ENCODE data around the gene CDH11.

Gene CDH11

DNA sequence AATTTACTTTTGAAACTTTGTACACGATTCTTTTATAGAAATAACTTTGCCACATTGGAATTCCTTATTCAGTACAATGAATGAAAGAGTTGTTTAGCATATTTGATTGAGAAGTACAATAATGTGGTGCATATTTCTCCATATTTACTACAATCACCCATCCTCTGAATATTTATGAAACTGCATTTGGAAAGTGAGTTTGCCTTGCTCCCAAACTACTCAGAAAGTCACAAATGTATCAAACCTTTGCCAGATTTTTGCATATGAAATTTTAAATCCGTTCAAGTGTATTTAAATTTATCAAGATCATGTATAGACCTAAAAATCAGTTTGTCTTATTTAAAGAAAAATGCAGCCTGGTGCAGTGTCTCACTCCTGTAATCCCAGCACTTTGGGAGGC lies 148.7 kb downstream of the CDH11 start:
- DNase-seq, result no peak

DNA sequence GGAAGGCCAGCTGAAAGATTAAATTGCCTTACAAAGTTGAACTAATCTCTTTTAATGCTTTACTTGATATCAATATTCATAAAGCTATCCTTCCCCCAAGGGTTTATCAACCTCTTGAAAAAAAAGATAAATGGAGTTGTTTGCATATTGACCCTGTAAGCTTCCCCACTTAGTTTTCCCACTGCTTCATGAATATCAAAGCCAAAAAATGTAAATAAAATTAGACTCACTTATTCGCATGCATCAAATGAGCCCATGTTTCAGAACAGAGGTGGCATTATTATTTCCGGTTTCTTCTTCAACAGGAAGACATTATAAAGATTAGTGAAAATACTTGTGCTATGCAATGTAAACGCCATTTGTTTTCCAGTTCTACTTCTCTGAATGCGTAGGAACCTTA lies 150.7 kb downstream of the CDH11 start:
- no peak for DNase-seq

DNA sequence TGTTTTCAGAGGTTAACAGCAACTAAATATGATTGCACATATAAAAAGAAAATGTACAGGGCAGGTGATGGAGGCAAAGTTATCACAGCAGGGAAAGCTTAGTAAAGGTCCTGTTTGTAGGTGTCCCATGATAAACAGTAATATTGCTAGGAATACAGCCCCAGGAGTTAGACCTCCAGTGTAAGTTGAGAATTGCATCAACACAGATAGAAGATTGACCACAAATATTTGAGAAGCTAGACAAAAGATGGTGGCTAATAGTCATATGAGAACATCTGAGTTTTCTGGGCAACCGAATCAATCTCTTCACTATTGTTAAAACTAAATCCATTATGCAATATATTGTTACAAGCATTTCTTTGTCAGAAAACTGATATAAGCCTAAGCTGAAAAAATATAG lies 152.6 kb downstream of the CDH11 start:
- no peak for DNase-seq

DNA sequence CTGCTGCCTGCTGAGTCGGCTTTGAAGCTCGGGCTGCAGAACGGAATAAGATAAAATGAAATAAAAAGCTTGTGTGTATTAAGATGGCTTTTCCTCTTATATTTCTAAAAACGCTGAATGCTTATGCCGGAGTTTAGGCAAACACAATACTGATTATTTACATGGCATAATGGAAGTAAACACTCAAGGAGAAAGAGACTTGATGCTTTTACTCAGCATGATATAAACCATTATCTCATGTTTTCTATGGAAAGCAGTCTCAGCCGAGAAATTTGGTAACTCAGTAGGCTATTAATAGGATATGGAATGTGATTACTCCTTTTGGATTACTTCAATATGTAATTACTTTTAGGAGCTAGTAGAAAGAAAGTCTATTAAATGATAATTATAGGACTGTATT lies 153.3 kb downstream of the CDH11 start:
- no peak for DNase-seq

DNA sequence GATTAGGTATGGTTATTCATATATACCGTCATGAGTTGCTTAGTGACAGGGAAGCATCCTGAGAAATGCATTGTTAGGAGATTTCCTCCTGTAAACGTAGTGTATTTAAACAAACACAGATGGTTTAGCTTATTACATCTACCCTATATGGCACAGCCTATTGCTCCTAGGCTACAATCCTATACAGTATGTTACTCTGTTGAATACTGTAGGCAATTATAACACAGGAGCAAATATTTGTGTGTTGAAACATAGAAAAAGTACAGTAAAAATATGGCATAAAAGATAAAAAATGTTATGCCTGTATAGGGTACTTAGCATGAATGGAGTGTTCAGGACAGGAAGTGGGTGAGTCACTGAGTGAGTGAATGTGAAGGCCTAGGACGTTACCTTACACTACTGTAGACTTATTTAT lies 157.7 kb downstream of the CDH11 start:
- DNase-seq, result no peak

DNA sequence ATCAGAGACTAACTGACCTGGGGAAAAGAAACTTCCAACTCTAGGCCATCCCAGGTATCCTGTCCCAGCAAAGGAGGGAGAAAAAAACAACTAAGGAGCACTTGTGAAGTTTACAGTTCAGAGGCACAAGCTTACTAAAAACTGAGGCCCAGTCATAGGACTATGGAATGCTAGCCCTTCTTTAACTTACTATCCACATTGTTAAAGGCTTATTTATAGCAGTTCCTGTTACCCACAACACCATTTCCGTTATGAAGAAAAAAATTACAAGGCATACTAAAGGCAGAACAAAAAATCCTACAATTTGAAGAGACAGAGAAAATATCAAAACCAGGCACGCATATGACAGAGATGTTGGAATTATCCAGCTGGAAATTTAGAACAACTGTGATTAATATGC lies 159.1 kb downstream of the CDH11 start:
- no peak for DNase-seq

DNA sequence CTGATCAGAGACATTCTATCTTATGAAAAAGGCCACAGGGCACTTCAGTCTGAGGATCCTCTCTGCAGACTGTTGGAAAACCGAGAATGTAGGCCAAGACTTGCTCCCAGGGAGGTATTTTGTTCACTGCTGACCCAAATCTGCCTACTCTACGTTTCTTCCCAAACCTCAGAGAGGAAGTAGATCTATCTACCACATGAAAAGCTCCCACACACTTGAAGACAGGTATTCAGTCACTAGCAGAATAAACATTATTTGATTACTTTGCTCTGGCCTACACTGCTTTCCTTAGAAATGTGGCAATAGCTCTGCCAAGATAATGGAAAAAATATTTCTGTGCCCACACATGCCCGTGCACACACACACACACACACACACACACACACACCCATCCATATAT lies 164.6 kb downstream of the CDH11 start:
- DNase-seq, result no peak

DNA sequence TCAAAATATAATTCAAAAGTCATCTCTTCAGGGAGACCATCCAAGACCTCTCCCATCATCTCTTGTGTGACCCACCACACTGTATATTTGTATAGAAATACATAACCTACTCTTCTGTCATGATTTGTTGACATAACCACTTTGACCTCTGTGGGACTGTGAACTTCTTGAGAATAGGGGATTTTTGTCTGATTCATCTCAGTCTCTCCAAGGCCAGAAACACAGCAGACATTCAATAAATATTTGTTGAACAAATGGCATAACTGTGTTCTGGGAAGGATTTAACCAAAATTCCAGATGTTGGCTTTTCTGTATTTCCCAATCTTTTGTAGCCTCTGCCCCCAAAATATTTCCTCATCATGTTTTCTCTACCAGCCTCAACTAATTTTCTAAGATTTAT lies 169.7 kb downstream of the CDH11 start:
- no peak for DNase-seq

DNA sequence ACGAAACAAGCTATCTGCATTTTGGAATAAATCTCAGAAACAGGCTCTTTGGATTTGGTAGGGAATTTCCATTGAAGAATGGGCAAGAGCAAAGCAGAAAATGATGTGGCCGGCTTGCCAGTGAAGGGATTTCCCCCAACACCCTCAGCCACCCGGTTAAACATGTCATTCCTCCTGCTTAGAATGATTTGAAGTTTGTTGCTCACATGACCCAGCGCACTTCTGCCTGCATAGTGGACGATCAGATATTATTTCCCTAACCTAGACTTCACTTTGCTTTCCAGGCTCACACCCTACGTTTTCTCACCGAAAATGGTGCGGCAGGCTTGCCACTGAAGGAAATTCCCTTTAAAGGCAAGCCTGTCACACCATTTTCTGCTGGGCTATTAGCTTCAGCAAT lies 170.7 kb downstream of the CDH11 start:
- DNase-seq, result no peak

DNA sequence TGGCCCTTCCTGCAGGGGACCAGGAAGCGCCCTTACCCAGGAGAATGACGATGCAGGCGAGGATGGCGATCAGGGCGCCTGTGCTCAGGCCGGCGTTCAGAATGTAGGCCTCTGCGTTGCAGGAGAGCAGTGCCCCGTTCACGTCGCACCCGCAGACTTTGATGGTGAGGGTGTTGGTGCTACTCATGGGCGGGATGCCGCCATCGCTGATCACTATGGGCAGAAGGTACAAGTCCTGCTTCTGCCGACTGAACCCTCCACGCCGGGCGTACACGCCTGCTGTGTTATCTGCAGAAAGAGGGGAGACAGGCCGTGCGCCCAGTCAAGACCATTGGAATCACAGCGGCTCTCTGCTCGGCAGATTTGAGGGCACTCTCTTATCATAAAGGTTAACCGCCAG lies 171.1 kb downstream of the CDH11 start:
- no peak for DNase-seq

DNA sequence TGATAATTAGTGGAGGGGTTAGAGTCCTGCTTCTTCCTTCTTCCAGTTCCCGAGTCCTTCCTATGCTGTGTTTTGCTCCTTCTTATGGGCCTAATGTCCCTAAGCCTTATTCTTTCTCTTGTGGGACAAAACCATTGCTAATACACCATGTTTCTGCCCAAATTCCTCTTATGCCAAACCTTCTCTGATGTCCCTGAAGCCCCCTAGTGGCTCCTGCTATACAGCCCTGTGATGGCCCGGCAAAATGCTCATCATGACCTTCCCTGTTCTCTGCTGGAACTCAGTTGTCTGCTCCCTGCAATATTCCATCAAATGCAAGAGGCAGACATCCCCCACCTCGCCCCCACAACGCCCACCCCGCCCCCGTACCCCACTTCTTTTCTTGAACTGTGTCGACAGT lies 171.6 kb downstream of the CDH11 start:
- no peak for DNase-seq

DNA sequence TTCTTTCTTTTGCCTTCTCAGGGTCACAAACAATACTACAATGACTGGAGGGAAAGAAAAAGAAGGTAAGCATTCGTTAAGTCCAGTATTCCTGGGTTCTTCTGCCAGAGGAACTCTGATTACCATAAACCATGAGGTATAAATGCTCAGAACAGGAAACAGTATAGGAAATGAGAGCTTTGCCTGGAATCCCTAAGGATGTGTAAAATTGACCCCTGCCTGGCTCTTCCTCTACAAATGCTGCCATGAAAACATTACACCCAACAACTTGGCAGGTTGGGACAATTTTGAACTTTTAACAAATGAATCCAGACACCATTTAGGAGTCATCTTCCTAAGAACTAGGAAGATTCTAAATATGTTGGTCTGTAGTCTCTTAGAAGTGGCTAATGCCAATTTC lies 173.8 kb downstream of the CDH11 start:
- no peak for DNase-seq

DNA sequence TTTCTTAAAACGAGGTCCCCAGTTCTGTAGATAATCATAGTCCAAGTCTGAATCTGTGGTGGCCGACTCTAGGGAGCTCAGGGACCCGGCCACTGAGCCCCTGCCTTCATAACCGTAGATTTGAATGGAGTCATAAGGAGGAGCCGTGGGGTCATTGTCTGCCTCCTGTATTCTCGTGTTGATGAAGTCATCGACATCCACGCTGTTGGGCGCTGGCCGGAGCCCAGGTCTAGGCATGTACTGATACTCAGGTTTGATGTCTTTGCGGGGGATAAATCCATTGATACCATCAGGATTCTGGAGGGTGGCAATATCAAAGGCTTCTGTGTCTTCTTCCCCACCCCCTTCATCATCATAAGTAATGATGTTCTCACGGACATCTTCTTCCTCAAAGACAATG lies 174.2 kb downstream of the CDH11 start:
- DNase-seq, result no peak

DNA sequence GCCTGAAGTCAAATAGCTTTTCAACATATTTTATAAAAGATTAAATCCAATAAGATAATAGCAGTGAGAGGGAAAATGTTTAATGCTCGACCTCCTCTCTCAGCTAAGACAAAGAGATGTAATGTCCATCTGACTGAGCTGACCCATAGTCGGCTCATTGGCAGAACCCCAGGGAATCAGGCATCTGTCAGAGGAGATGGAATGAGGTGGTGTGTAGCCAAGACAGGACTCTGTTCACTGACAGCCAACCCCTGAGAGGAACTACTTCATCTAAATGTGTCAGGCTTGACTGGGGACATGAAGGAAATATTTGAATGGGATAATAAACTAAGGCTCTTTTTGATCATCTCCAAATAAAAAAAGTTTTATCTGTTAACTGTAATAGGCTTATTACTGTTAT lies 188.0 kb downstream of the CDH11 start:
- DNase-seq, result no peak

DNA sequence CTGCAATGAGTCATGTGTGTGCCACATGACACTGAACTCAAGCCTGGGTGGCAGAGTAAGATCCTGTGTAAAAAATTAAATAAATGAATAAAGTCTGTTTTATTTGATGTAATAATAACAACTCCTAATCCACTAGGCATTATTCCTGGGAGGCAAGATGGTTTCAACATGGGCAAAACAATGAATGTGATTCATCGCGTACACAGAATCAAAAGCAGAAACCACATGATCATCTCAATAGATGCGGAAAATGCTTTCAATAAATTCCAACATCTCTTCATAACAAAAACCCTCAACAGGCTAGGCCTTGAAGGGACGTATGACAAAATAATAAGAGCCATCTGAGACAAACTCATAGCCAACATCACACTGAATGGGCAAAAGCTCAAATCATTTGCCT lies 195.4 kb downstream of the CDH11 start:
- no peak for DNase-seq

DNA sequence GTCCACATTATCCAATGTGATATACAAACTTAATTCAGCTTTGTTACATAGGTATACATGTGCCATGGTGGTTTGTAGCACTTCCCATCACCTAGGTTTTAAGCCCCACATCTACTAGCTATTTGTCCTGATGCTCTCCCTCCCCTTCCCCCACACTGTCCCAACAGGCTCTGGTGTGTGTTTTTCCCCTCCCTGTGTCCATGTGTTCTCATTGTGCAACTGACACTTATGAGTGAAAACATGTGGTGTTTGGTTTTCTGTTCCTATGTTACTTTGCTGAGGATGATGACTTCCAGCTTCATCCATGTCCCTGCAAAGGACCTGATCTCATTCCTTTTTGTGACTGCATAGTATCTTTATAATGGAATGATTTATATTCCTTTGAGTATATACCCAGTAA lies 196.7 kb downstream of the CDH11 start:
- no peak for DNase-seq

DNA sequence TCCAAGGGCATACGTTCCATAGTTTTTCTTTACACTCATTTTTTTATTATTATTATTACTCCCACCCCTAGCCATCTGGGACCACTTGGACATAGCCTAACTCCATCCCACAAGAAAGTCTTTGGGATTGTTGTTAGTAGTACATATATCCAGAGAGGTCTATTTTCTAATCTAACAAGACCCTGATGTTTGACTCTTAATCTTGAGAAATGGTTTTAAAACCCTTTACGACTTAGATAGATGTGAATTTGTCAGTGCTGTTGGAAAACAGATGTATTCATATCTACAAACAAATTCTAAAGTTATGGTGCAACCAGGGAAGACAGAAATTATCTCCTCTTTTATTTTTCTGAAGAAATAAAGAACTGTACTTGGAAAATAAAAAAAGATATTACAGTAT lies 197.8 kb downstream of the CDH11 start:
- DNase-seq, result no peak

DNA sequence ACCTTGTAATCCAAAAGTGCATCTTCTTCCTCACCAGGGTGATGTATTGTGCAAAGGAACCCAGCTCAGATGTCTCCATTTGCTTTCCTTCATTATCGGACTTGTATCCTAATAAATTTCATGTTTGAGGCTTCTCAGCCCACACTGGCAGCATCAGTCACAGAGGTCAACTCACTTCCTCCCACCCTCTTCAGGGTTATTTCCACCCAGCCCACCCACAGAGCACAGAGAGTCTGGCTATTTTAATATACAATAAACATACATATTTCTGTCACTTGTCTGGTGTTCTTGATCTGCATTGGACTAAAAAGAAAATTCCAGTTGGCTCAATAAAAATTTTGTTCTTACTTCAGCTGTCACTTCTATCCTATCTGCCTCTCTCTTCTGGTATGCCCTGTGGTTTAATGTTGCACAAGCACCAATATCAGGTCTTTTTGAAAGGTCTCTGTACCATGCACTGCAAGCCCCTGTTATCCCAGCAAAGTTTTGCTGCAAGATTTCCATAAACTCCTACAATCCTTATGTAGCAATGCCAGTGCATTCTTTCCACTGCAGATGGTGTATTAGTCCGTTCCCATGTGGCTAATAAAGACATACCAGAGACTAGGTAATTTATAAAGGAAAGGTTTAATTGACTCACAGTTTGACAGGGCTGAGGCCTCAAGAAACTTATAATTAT lies 201.8 kb downstream of the CDH11 start:
- no peak for DNase-seq

DNA sequence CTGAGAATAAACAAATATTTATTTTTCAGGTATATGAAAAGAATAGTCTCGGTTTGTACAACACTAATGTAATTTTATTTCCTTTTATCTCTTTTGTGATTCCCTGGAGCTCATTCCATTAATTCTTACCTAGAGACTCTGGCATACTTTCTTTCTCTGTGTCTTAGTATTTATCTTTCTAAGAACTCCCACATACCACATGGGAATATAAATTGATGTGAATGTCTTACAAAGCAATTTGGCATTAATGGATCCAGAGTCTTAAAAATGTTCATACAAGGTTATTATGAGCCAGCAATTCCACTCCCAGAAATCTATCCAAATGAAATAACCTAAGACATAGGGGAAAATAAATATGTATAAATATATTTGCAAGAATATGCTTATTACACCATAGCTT lies 202.7 kb downstream of the CDH11 start:
- no peak for DNase-seq

DNA sequence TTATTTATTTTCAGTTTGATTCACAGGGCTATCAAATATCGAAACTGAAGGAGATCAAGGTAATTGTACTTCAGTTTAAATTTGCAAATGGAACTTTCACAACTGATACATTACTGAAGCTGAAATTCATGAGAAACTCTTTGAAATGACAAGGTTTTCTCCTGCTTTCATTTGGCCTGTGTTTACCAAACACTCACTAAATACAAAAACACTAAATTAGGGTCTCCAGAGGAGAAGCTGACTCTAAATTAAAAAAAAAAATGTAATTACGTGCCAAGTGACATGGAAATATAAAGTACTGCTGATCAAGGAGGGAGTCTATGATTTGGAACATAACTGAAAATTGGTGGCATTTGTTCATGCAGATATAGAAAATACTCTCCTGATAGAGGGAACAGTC lies 205.8 kb downstream of the CDH11 start:
- DNase-seq, result no peak

DNA sequence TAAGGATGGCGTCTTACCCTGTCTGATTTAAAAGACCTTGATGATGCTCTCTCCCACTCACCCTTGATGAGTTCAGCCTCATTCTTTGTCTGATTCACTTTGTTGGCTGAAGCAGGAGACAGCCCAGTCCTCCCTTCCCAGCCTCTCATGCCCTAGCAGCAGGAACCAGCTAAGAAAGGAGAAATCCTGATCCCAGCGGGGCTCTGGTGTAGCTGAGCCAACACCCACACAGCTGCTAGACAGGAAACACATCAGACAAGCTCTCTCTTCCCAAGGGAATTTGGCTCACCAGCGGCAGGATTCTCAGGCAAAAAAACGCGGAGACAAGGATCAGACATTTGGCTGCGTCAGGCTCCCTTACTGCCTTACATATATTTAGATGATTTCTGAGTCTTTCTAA lies 211.5 kb downstream of the CDH11 start:
- no peak for DNase-seq

DNA sequence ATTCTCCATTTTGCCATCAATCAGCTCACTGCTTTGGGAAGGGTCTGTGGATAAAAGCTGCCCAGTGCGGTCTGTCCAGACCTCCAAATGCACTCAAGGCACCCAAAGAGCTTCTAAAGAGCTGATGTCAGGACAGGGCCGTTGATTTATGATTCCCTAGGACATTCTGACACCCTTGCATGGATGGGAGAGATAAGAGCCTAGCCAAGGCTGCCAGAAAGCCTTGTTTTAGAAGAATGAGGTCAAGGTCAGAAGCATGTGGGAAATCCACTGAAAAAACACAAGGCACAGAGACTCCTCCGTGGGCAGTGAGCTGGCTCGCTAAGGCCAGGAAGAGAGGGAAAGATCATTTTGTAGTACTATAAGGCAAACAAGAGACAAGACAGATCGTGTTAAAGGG lies 214.0 kb downstream of the CDH11 start:
- no peak for DNase-seq

DNA sequence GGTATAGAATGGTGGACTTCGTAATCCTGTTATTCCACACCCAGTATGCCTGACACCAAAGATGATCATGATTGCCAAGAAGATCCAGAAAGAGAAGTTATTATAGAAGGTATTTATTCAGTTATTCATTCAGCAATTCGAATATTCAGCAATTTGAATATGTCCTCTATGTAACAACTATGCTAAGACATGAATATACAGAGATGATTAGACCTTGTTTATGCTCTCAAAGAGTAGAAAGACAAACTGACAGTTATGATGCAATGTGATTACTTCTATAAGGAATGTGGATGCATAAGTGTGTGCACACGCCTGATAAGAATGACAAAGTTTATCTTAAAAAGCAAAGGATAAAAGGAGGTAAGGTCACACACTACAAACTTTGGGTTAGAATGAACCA lies 218.1 kb downstream of the CDH11 start:
- DNase-seq, result no peak

DNA sequence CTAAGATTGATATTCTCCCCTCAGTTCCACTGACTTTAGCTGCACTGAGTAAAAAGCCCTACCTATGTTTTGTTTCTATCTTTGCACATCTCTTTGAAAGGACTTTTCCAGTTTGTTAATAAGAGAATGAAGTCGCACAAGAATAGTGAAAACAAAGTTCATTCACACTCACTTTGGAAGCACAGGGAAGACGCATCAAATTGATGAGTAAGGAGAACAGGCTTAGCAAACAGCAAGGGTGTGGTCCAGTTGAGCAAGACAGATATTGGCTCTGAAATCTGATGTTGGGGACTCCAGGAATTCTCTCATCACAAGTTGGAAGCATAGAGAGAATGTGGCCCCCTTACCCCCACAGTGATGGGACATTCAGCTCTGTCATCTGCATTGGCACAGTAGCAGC lies 221.3 kb downstream of the CDH11 start:
- DNase-seq, result no peak

DNA sequence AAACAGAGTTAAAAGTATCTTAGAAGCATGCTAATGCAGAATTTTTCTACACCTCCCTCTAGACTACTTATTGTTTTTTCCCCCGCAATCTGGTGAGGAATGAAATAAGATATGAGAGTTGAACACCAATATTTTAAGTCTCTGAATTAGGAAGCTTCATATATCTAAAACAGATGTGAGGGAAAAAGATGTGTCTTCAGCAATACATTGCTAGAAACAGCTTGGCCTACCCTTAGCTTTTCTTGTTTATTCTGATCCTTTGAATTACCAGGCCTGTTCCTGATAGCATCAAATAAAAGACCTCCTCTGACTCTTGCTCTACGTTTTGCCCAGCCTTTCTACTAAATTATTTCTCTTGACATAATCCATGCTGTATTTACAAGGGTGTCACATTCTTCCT lies 221.8 kb downstream of the CDH11 start:
- no peak for DNase-seq

DNA sequence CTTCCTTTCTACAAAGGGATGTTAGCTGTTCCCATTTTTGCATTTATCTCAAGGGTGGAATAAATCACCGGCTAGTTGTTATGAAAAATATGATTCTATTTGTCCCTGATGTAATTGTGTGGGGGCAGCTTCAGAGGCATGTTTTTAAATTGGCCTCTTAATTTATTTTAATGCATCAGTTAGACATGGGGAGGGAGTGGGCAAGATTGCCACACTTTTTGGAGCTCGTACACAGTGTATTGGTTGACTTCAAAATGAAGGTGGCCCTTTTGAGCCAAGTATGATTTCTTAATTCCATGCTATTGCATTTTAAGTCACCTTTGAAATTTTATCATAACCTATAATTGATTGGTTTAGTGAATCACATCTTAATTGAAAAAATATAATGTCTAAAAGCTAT lies 223.7 kb downstream of the CDH11 start:
- no peak for DNase-seq
